ENCODE measurements around the gene EIF3I.

Gene EIF3I

GRCh38 chr1:32221980-32222755 is at the start of gene EIF3I, which contains the start of gene TMEM234:
TSS of gene EIF3I (plus strand) at chr1:32222407. CDS start at chr1:32222442, 35 bp downstream.
TSS of gene TMEM234 (minus strand) at chr1:32222353. CDS start at chr1:32222322, 31 bp downstream.
- intact Hi-C loops (cut with DNase I) = loop anchor here (10.0 kb wide), 1 partner anchor 173 kb away; the partner anchor contains the start of gene BSDC1
- DNase-seq = peak; percentile 85 to 98 (median 95)

GRCh38 chr1:32172621-32173245 is 49.5 kb upstream of the EIF3I start:
- intact Hi-C loops (cut with DNase I) = no loop called here
- no peak for DNase-seq

- intact Hi-C loops (cut with DNase I) = loop anchor here (5.0 kb wide), 1 partner anchor 66 kb away; no protein-coding TSS in a partner anchor
- DNase-seq = no peak
Measured at GRCh38 chr1:32178380-32179192, 43.6 kb upstream of the EIF3I start.

GRCh38 chr1:32179193-32179442 is 43.1 kb upstream of the EIF3I start:
- intact Hi-C loops (cut with DNase I) = loop anchor here (5.0 kb wide), 1 partner anchor 67 kb away; no protein-coding TSS in a partner anchor
- DNase-seq = peak in 1 of 42 donors; percentile 11

GRCh38 chr1:32179443-32180185 is 42.6 kb upstream of the EIF3I start, which contains the start of gene TXLNA:
TSS of gene TXLNA (plus strand) at chr1:32179675. CDS start at chr1:32180346, 671 bp downstream.
- intact Hi-C loops (cut with DNase I) = loop anchor here (5.0 kb wide), 1 partner anchor 67 kb away; no protein-coding TSS in a partner anchor
- peak; percentile 82 to 98 (median 95) for DNase-seq

GRCh38 chr1:32180186-32181060 is 41.8 kb upstream of the EIF3I start:
- peak in 38 of 42 donors; percentile 19 to 67 (median 46) for DNase-seq
- intact Hi-C loops (cut with DNase I) = no loop called here

- intact Hi-C loops (cut with DNase I) = no loop called here
- no peak for DNase-seq
Measured at GRCh38 chr1:32181065-32181464, 41.1 kb upstream of the EIF3I start.

GRCh38 chr1:32181563-32181962 is 40.6 kb upstream of the EIF3I start:
- no peak for DNase-seq
- intact Hi-C loops (cut with DNase I) = no loop called here

- intact Hi-C loops (cut with DNase I) = no loop called here
- DNase-seq = no peak
Measured at GRCh38 chr1:32182060-32182459, 40.1 kb upstream of the EIF3I start.

- intact Hi-C loops (cut with DNase I) = no loop called here
- no peak for DNase-seq
Measured at GRCh38 chr1:32184650-32185049, 37.6 kb upstream of the EIF3I start.

- intact Hi-C loops (cut with DNase I) = no loop called here
- DNase-seq = no peak
Measured at GRCh38 chr1:32186077-32186476, 36.1 kb upstream of the EIF3I start.

- DNase-seq = no peak
- intact Hi-C loops (cut with DNase I) = no loop called here
Measured at GRCh38 chr1:32186491-32186890, 35.7 kb upstream of the EIF3I start.

GRCh38 chr1:32187850-32188249 is 34.4 kb upstream of the EIF3I start:
- no peak for DNase-seq
- intact Hi-C loops (cut with DNase I) = no loop called here

GRCh38 chr1:32192220-32192948 is 29.8 kb upstream of the EIF3I start:
- no peak for DNase-seq
- intact Hi-C loops (cut with DNase I) = no loop called here

GRCh38 chr1:32194984-32195383 is 27.2 kb upstream of the EIF3I start:
- intact Hi-C loops (cut with DNase I) = no loop called here
- no peak for DNase-seq

- DNase-seq = no peak
- intact Hi-C loops (cut with DNase I) = no loop called here
Measured at GRCh38 chr1:32195531-32195930, 26.7 kb upstream of the EIF3I start.

All from head of caudate nucleus (tissue), 42 donors.